Tibial artery (tissue), 4 donors: ENCODE measurements around the gene NGFR.

Experiments
- DNase-seq, 2 donors: peaks; one replicate each; pipeline ENCODE4 v3.0.0-alpha.2; 2019
- H3K27ac ChIP-seq, 2 donors: fragments of 200-600 bp; sonication (generic) in 1 of 2; 1 replicate in 1 of 2; 2 replicates in 1 of 2; pipeline ENCODE4 v1.5.1; 2018 to 2019; ENCODE audit warnings: mild to moderate bottlenecking in 1 of 2
- H3K27me3 ChIP-seq, 2 donors: fragments of 200-600 bp; sonication (generic) in 1 of 2; one replicate each; pipeline versions ENCODE4 v1.5.1 to v1.6.0; 2016 to 2019
- H3K36me3 ChIP-seq, 3 donors: fragments of 200-600 bp; sonication (generic) in 2 of 3; one replicate each; pipeline ENCODE4 v1.5.1; 2016 to 2019; ENCODE audit warnings: mild to moderate bottlenecking in 2 of 3
- H3K4me1 ChIP-seq, 4 donors: fragments of 200-600 bp; sonication (generic) in 2 of 4; 1 replicate in 3 of 4; 2 replicates in 1 of 4; pipeline ENCODE4 v1.5.1; 2016 to 2019
- H3K4me3 ChIP-seq, 2 donors: fragments of 200-600 bp; sonication (generic) in 1 of 2; 1 replicate in 1 of 2; 2 replicates in 1 of 2; pipeline ENCODE4 v1.5.1; 2018 to 2019; ENCODE audit warnings: mild to moderate bottlenecking in 2 of 2
- H3K9me3 ChIP-seq, 3 donors: fragments of 200-600 bp; sonication (generic) in 1 of 3; one replicate each; pipeline ENCODE4 v1.5.1; 2016 to 2019
- CTCF ChIP-seq, 2 experiments: fragments of 200-600 bp in 1 of 2; fragments of 450-650 bp in 1 of 2; IDR thresholded peaks; one replicate each; pipeline ENCODE4 v1.5.1; 2017 to 2019; ENCODE audit warnings: antibody characterized with exemption in 2 of 2, mild to moderate bottlenecking in 1 of 2, moderate library complexity in 1 of 2
- intact Hi-C: fragments of 100-400 bp; cut with DNase I; formaldehyde crosslinking; loops from one replicate; pipeline ENCODE4 v1.15.0; 2023; ENCODE audit warnings: low total_unique reads

NGFR gene

GRCh38 chr17:49528966-49529365 is 33.9 kb downstream of the NGFR start:
- peak in 1 of 2 donors; percentile 37 for DNase-seq
- no peak overlapping the region for H3K27ac ChIP-seq
- no peaks in the 10 kb centered on the region for H3K9me3 ChIP-seq
- no peak overlapping the region for H3K4me3 ChIP-seq
- intact Hi-C loops, result no loop called here
- peaks cover 0 to 7% (median 0%) of the 10 kb centered on the region in 4 donors for H3K4me1 ChIP-seq
- H3K36me3 ChIP-seq, result no peaks in the 10 kb centered on the region
- H3K27me3 ChIP-seq, result peaks cover 0 to 28% of the 10 kb centered on the region in 2 donors
- no peak for TF ChIP-seq CTCF (IDR thresholded peaks at IDR 0.05)

GRCh38 chr17:49530118-49530517 is 35.0 kb downstream of the NGFR start:
- intact Hi-C loops, result no loop called here
- no peak for DNase-seq
- peaks cover 0 to 29% of the 10 kb centered on the region in 2 donors for H3K27me3 ChIP-seq
- no peak for TF ChIP-seq CTCF (IDR thresholded peaks at IDR 0.05)
- H3K9me3 ChIP-seq, result no peaks in the 10 kb centered on the region
- no peak overlapping the region for H3K4me3 ChIP-seq
- no peaks in the 10 kb centered on the region for H3K4me1 ChIP-seq
- no peaks in the 10 kb centered on the region for H3K36me3 ChIP-seq
- no peak overlapping the region for H3K27ac ChIP-seq

- Histone ChIP-seq H3K27ac (no peak overlapping the region), H3K4me1 (peaks cover 0 to 14% (median 3%) of the 10 kb centered on the region in 4 donors), H3K4me3 (no peak overlapping the region), H3K36me3 (no peaks in the 10 kb centered on the region), H3K27me3 (peaks cover 0 to 27% of the 10 kb centered on the region in 2 donors), H3K9me3 (no peaks in the 10 kb centered on the region)
- no peak for TF ChIP-seq CTCF (IDR thresholded peaks at IDR 0.05)
- DNase-seq, result no peak
- intact Hi-C loops, result loop anchor here (10.0 kb wide), 1 partner anchor 229 kb away; no protein-coding TSS in a partner anchor
Measured at GRCh38 chr17:49543860-49544259, 48.8 kb downstream of the NGFR start.

- DNase-seq, result peak in 1 of 2 donors; percentile 48
- Histone ChIP-seq H3K4me1 (peaks cover 0 to 14% (median 3%) of the 10 kb centered on the region in 4 donors), H3K27ac (no peak overlapping the region), H3K27me3 (peaks cover 0 to 31% of the 10 kb centered on the region in 2 donors), H3K9me3 (no peaks in the 10 kb centered on the region), H3K36me3 (no peaks in the 10 kb centered on the region), H3K4me3 (no peak overlapping the region)
- intact Hi-C loops, result loop anchor here (5.0 to 10.0 kb wide), 2 partner anchors 108 to 230 kb away; no protein-coding TSS in a partner anchor
- TF ChIP-seq CTCF (IDR thresholded peaks at IDR 0.05), result no peak
Measured at GRCh38 chr17:49545007-49545660, 50.0 kb downstream of the NGFR start.

- peaks cover 0 to 14% (median 3%) of the 10 kb centered on the region in 4 donors for H3K4me1 ChIP-seq
Measured at GRCh38 chr17:49545806-49546545, 50.9 kb downstream of the NGFR start.

More at GRCh38 chr17:49545806-49546545, 50.9 kb downstream of the NGFR start:
- Histone ChIP-seq H3K36me3 (no peaks in the 10 kb centered on the region), H3K27ac (no peak overlapping the region), H3K27me3 (peaks cover 0 to 31% of the 10 kb centered on the region in 2 donors), H3K4me3 (no peak overlapping the region), H3K9me3 (no peaks in the 10 kb centered on the region)
- TF ChIP-seq CTCF (IDR thresholded peaks at IDR 0.05), result no peak
- DNase-seq, result no peak
- intact Hi-C loops, result loop anchor here (5.0 to 10.0 kb wide), 2 partner anchors 109 to 231 kb away; no protein-coding TSS in a partner anchor
